Measurements from ENCODE around the gene PLCB4.

PLCB4 gene

GRCh38 chr20:9478771-9479170 is 409.9 kb downstream of the PLCB4 start:
- DNase-seq = no peak

DNA sequence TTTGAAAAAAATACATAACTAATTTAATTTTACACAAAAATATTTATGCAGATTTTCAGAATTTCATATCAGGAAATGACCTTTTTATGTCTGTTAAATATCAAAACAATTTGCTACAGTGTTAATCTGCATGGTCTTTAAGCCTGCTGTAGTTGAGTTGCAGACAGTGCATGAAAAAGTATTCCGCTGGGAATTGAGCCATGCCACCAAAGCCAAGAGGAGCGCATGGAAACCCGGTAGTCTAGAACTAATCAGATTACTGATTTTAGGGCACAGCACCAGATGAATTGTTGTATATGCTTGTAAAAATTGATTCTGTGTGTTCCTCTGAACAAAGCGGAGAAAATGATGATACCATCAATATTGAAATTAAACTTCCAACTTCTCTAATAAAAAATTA is 411.2 kb downstream of the PLCB4 start:
- no peak for DNase-seq

GRCh38 chr20:9482180-9482579 is 413.3 kb downstream of the PLCB4 start:
- DNase-seq = no peak

GRCh38 chr20:9483131-9483530 is 414.2 kb downstream of the PLCB4 start:
- DNase-seq = no peak

GRCh38 chr20:9485614-9486340 is 416.9 kb downstream of the PLCB4 start:
- DNase-seq = no peak

GRCh38 chr20:9487231-9487630 is 418.3 kb downstream of the PLCB4 start:
- DNase-seq = no peak

GRCh38 chr20:9488063-9488462 is 419.2 kb downstream of the PLCB4 start:
- no peak for DNase-seq

DNA sequence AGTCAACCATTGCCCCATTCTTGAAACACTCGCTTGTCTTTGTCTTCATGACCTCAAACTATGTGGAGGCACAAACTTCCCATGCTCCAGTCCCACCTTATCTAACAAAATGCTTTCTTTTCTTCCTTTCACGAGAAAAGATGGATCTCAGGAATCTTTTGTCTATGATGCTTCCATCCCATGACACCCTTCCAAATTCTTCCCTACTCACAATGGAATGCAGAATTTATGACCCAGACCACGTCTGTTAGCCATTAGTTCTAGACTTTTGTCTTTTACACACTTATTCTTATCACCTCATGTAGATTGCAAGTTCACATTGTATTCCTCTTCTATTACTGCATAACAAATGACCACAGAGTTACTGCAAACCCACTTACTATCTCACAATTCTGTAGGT is 421.3 kb downstream of the PLCB4 start:
- no peak for DNase-seq

GRCh38 chr20:9490631-9491030 is 421.7 kb downstream of the PLCB4 start:
- DNase-seq = no peak

DNA sequence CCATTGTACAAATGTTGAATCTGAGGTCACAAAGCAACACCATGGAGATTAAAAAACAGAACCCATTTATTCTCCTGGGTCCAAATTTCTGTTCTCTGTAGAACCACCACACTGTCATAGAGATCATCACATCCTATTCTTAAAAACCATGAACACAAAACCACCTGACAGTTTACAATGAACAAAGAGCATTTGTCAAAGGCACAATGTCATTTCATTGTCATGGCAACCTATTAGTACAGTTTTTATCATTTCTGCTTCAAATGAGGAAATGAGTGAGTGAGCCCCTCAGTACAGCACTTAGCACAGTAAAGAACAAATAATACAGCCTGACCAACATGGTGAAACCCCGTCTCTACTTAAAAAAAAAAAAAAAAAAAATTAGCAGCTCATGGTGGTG is 422.4 kb downstream of the PLCB4 start:
- no peak for DNase-seq

DNA sequence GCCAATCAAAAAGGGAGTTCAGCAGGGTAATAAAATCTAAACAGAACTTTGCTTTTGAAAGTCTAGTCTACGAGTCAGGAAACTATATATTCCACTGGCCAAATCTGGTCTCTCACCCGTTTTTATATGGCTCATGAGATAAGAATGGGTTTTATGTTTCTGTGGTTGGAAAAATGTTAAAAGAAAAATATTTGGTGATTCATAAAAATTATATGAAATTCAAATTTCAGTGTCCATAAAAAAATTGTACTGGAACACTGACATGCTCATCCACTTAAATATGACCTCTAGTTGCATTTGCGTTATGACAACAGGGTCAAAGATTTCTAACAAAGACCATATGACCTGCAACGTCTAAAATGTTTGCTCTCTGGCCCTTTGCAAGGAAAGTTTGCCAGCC is 423.2 kb downstream of the PLCB4 start:
- no peak for DNase-seq

DNA sequence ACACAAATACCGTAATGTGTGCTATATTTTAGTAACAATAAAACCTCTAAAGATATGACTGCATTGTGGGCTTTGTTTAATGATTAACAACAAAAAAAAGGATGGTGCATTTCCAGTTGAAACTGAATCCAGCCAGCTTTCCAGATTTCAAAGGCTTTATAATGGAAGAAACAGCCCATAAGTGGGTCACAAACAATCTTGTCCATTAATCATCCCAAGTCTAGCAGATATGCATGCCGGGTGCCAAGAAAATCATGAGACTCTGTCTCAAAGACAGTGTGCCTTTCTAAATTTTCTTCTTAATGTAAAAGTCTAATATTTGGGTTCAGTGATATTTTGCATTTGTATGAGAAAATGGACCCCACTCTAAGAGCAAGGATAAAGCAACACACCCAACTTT is 424.9 kb downstream of the PLCB4 start:
- DNase-seq = no peak

GRCh38 chr20:9495701-9496100 is 426.8 kb downstream of the PLCB4 start:
- no peak for DNase-seq

DNA sequence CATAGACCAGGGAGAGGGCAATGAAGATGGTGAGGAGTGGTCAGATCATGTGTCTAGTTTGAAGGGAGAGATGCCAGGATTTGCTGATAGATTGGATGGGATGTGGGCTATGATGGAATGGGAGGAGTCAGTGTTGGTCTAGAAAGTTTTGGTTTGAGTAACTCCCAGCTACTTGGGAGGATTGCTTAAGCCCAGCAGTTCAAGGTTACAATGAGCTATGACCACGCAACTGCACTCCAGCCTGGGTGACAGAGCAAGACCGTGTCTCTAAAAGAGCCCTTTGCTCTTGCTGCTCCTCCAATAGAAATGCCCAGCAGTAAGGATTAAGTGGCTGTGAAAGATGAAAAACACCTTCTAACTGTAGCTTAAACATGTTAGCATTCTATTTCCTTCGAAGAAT is 427.3 kb downstream of the PLCB4 start:
- DNase-seq = no peak

GRCh38 chr20:9498322-9498721 is 429.4 kb downstream of the PLCB4 start:
- no peak for DNase-seq

DNA sequence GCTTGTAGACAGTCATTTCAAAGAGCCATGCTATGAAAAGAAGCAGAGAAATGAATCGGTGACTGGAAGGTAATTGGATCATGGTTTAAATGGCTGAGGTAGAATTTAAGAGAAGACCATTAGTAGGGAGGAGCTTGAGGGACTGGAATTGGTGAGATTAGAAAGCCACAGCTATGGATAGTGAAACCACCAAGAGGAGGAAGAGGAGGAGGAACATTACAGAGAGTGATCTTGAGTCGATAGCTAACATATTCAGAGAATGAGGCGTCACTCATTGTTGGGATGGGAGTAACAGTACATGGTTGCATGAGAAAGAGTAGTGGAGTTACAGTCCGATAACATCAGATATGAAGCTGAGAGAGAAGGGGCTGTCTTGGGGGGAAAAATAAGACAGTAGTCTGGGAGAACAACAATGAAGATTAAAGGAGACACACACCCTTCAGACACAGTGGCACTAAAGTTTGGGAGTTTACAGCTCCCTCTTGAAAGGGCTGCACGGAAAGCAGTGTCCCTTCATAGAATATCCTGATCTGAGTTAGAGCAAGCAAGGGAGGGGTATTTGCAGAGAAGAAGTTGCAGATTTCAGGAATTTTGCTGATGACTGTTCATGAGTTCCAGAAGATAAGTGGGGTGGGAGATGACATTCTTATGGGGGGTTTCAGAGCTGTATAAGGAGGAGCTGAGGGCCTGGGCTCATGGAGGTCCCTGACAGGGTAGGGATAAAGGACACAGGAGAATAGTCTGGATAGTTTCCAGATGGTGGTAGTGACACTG is 430.4 kb downstream of the PLCB4 start:
- DNase-seq = no peak

DNA sequence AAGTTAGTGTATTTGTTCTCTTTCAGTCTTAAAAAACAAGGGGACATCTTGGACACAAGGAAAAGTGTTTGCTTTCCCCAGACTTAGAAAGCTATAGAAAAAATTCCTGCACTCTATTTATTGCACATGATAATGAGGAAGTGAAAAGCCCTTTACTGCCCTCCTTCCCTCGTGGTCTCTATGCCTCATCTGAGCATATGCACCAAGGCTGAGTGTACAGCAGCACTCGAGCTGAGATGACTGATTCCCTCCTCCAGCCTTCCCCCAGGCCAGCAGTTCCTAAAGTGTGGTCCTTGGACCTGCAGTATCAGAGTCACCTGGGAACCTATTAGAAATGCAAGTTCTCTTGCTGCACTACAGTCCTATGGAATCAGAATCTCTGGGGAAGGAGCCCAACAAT is 431.2 kb downstream of the PLCB4 start:
- DNase-seq = no peak

GRCh38 chr20:9501473-9501872 is 432.6 kb downstream of the PLCB4 start:
- DNase-seq = no peak

DNA sequence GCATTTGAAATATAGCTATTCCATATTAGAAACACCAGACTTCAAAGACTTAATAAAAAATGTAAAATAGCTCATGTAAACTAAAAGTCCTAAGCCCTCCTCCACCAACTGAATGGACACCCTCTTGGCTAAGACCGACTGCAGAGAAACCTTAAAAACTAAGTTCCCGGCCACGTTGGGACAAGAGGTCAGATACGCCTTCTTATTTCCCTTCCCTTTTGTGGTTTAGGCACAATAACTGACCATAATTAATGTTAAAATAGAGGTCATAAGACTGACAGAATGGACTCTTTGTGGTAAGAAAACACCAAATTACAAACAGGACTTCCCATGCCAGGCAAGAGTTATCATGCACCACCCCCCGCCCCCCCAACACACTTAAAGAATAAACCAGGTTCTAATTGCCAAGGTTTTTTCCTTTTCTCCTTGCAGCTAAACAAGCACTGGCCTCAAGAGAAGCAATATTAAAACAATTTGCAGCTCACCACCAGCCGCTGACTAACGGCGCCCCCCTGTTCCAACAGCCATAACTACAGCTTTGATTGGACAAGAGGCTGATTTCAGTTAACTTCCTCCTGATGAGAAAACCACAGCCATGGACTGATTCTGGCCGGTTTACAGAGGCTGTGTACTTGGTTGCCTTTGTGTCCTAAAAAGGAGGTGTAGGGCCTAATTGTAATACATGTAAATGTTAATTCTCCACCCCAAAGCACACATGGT is 434.8 kb downstream of the PLCB4 start:
- DNase-seq = no peak

DNA sequence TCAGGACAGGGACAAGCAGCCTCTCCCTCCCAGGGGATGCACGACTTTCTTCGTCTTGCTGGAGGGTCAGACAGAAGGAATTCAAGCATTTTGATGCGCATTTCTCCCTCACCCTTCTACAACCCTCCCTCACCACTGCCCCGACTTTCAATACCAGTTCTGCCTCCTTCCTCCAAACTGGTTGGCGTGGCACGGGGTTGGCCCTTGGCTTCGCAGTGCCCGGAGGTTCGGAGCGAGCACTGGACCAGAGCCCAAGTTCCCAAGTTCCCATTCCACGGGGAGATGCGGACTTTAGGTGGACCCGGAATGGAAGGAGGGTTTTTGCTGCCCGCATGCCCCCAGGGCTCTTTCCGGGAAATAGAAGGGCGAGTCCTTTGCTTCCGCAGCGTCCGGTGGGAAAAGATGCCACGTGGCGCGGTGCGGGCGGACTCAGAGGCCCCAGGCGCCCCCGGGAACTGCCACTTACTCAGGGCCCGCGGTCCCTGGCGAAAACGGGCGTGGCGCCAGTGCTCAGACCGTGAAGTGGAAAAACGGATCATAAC is 437.5 kb downstream of the PLCB4 start:
- no peak for DNase-seq

- DNase-seq = no peak
Observed at GRCh38 chr20:9506964-9507369, 438.1 kb downstream of the PLCB4 start.

- DNase-seq = no peak
Observed at GRCh38 chr20:9507544-9508239, 438.8 kb downstream of the PLCB4 start.

- no peak for DNase-seq
Observed at GRCh38 chr20:9508240-9508661, 439.4 kb downstream of the PLCB4 start.
